GM12878 (cell line): Measurements from ENCODE around the gene CAP2. TPM values are rescaled to one million over a fixed set of nuclear protein-coding genes. Genes with fewer than 3 reads are reported as not detected.

Experiments used
- ATAC-seq: fragments of 200-7000 bp; cut with Tn5 transposase; 3 replicates; pipeline ENCODE4 v1.9.1; 2020; ENCODE audit warnings: mild to moderate bottlenecking, moderate library complexity
- BruUV-seq: library from RNA; stranded (reverse); fragments of 400-500 nt; replicated peaks from 2 replicates; lab custom pipeline; 2021; lab: Mats Ljungman, UMichigan
- CTCF ChIA-PET: fragments of 300-600 bp; sonication (Branson Sonifier 250); formaldehyde crosslinking; extraction: SDS; loops from one replicate; lab custom pipeline; 2021; ENCODE audit warnings: inconsistent platforms; lab: Yijun Ruan, JAX
- POLR2A ChIA-PET: fragments of 350-600 bp; formaldehyde crosslinking; extraction: SDS; loops from one replicate; lab custom pipeline; 2021; ENCODE audit warnings: inconsistent platforms; lab: Charles Lee
- RAD21 ChIA-PET: fragments of 300-600 bp; sonication (Branson Sonifier 250); formaldehyde crosslinking; loops from one replicate; lab custom pipeline; 2023; ENCODE audit warnings: antibody characterized with exemption; ENCODE audit not compliant: unreplicated experiment; lab: Charles Lee
- SMC1A ChIA-PET: fragments of 300-600 bp; sonication (Branson Sonifier 250); formaldehyde crosslinking; loops from one replicate; lab custom pipeline; 2023; ENCODE audit not compliant: unreplicated experiment, uncharacterized antibody; lab: Charles Lee
- DNase-seq: peaks from one replicate; pipeline ENCODE4 v3.0.0-alpha.2; 2011; ENCODE audit warnings: low read depth, low spot score
- FAIRE-seq: peaks from 3 replicates; lab custom pipeline; 2011; peaks lifted over from hg19 to GRCh38; lab: Jason Lieb, UNC
- H2AFZ ChIP-seq: 2 replicates; pipeline ENCODE4 v1.6.0; 2011; ENCODE audit warnings: low read depth, low read length, control low read depth; ENCODE audit not compliant: control insufficient read depth
- H3K27ac ChIP-seq: 2 replicates; pipeline ENCODE4 v1.5.1; 2011; ENCODE audit warnings: control low read depth; ENCODE audit not compliant: control insufficient read depth, insufficient read depth
- H3K27me3 ChIP-seq, 2 experiments: replicated peaks in 1 of 2; 2 replicates each; pipeline versions ENCODE4 v1.6.0 to v1.6.1; 2011; ENCODE audit warnings: low read length in 1 of 2; ENCODE audit not compliant: control insufficient read depth in 2 of 2, insufficient read depth in 2 of 2
- H3K36me3 ChIP-seq, 2 experiments: 2 replicates each; pipeline ENCODE4 v1.5.1; 2011; ENCODE audit warnings: low read length in 1 of 2; ENCODE audit not compliant: control insufficient read depth in 2 of 2, insufficient read depth in 2 of 2
- H3K4me1 ChIP-seq: 2 replicates; pipeline ENCODE4 v1.6.1; 2011; ENCODE audit warnings: mild to moderate bottlenecking, low read length, moderate library complexity, mixed read lengths; ENCODE audit not compliant: control insufficient read depth, insufficient read depth
- H3K4me2 ChIP-seq: 2 replicates; pipeline ENCODE4 v1.6.0; 2011; ENCODE audit warnings: control low read depth; ENCODE audit not compliant: control insufficient read depth, insufficient read depth
- H3K4me3 ChIP-seq: fragments of 200-600 bp; sonication (generic); 2 replicates; pipeline ENCODE4 v1.5.1; 2016
- H3K79me2 ChIP-seq: 2 replicates; pipeline ENCODE4 v1.6.0; 2011; ENCODE audit warnings: low read length; ENCODE audit not compliant: control insufficient read depth, insufficient read depth
- H3K9ac ChIP-seq: 2 replicates; pipeline ENCODE4 v1.8.0; 2011; ENCODE audit warnings: low read length, control low read depth, mixed read lengths; ENCODE audit not compliant: control insufficient read depth, insufficient read depth
- H3K9me3 ChIP-seq: replicated peaks from 3 replicates; pipeline ENCODE4 v1.5.1; 2011; ENCODE audit warnings: mild to moderate bottlenecking, low read length; ENCODE audit not compliant: control insufficient read depth, insufficient read depth
- H4K20me1 ChIP-seq: 2 replicates; pipeline ENCODE4 v1.6.0; 2011; ENCODE audit not compliant: control insufficient read depth, insufficient read depth
- FOXM1 ChIP-seq: IDR thresholded peaks from 2 replicates; pipeline ENCODE4 v1.6.1; 2012; ENCODE audit warnings: low read depth, mild to moderate bottlenecking, inconsistent platforms, low read length, moderate library complexity
- HDAC2 ChIP-seq: fragments of 200-600 bp; sonication (generic); IDR thresholded peaks from 2 replicates; pipeline ENCODE4 v1.6.1; 2017
- HSF1 ChIP-seq: fragments of 150-350 bp; IDR thresholded peaks from 2 replicates; pipeline ENCODE4 v1.6.1; 2014; ENCODE audit warnings: mild to moderate bottlenecking, low read depth, low read length
- NR2C2 ChIP-seq: IDR thresholded peaks from 2 replicates; pipeline ENCODE4 v1.6.1; 2011; ENCODE audit warnings: borderline replicate concordance, low read depth; ENCODE audit not compliant: control insufficient read depth, insufficient read length
- RBBP5 ChIP-seq: fragments of 200-600 bp; sonication (generic); conservative IDR thresholded peaks from 2 replicates; pipeline ENCODE4 v1.6.1; 2016
- SIX5 ChIP-seq: IDR thresholded peaks from 2 replicates; pipeline ENCODE4 v1.6.1; 2011; ENCODE audit warnings: mild to moderate bottlenecking, low read depth, low read length, moderate library complexity; ENCODE audit not compliant: severe bottlenecking
- WGBS: methylation state at CpG from one replicate; pipeline ENCODE4 v1.1.6; 2016; ENCODE audit warnings: low lambda C conversion rate; ENCODE audit not compliant: insufficient replicate concordance, insufficient coverage; ENCODE audit errors: missing lambda C conversion rate; 5-methylcytosine and 5-hydroxymethylcytosine counted together
- in situ Hi-C: fragments of 300-500 bp; cut with MboI; formaldehyde crosslinking; loops from 9 replicates; pipeline ENCODE4 v1.14.3; 2018; ENCODE audit warnings: mixed read lengths
- intact Hi-C: fragments of 100-400 bp; cut with micrococcal nuclease; formaldehyde crosslinking; loops from one replicate; pipeline ENCODE4 v1.14.2; 2022; ENCODE audit not compliant: unreplicated experiment
- polyA plus RNA-seq, 11 experiments: library from polyadenylated mRNA; depleted of rRNA in 4 of 11; unstranded in 6 of 11; stranded (reverse) in 5 of 11; fragments of >200 nt; fragmentation: Nextera tagmentation in 4 of 11; fragmentation: Illumina TruSeq in 1 of 11; extraction: Ambion mirVana in 4 of 11; extraction: Trizol in 1 of 11; gene quantifications; 1 replicate in 1 of 11; 2 replicates in 10 of 11; pipeline versions ENCODE4 v1.2.1 to v1.2.3, GENCODE V29; 2011 to 2016; ENCODE audit warnings: inconsistent platforms in 2 of 11, missing spikeins in 2 of 11, low read depth in 1 of 11
- total RNA-seq, 4 experiments: library from RNA; depleted of rRNA in 3 of 4; stranded (reverse); fragments of >200 nt in 3 of 4; fragmentation: Illumina TruSeq in 1 of 4; extraction: Trizol in 1 of 4; gene quantifications; 2 replicates each; pipeline versions ENCODE4 v1.2.1 to v1.2.3, GENCODE V29; 2013 to 2021

The CAP2 gene
- total and polyA plus RNA-seq, 10 of the 15 experiments (the other 5 are each of a cell fraction or from before 2014, with no cell fraction given), result 0.10 to 2.0 (median 0.15) TPM; not detected in 7

- BruUV-seq, result no TSS peak
- DNase-seq (no peak), ATAC-seq (no peak), FAIRE-seq (no peak)
- in situ Hi-C loops (no loop called here), intact Hi-C loops (no loop called here)
- Histone ChIP-seq H3K9ac (no peak overlapping the region), H3K27ac (no peak overlapping the region), H3K79me2 (no peaks in the 10 kb centered on the region), H3K4me2 (no peak overlapping the region), H3K27me3 (peaks cover 0 to 5% of the 10 kb centered on the region in 2 experiments; a peak in 1 of 4 replicates), H3K4me1 (no peaks in the 10 kb centered on the region), H3K36me3 (no peaks in the 10 kb centered on the region), H3K4me3 (no peak overlapping the region), H4K20me1 (no peaks in the 10 kb centered on the region), H2AFZ (no peak overlapping the region), H3K9me3 (no peaks in the 10 kb centered on the region)
- CTCF ChIA-PET, result interaction anchor here (1.0 to 1.3 kb wide), 2 partner anchors 25 to 39 kb away, joined by 3 read pairs; no protein-coding TSS in a partner anchor
- POLR2A ChIA-PET, result no interaction called here
- WGBS, result 55% methylated on average over 4 of the region's 4 CpGs
- RAD21 ChIA-PET, result no interaction called here
- SMC1A ChIA-PET, result interaction anchor here (1.0 to 1.8 kb wide), 2 partner anchors 10 to 50 kb away, joined by 3 to 4 read pairs; no protein-coding TSS in a partner anchor
- no peak for TF ChIP-seq HDAC2
- no peak for TF ChIP-seq HSF1
- TF ChIP-seq RBBP5, result no peak
- TF ChIP-seq FOXM1, result no peak
- no peak for TF ChIP-seq NR2C2
- TF ChIP-seq SIX5, result no peak
- TF ChIP-seq, all 136 proteins: peak for 0
Observed at GRCh38 chr6:17457405-17457804, 64.0 kb downstream of the CAP2 start.
